GM10266 (cell line): ENCODE results near the gene KCNIP3.

Experiments used
- DNase-seq: peaks from one replicate; pipeline ENCODE4 v3.0.0; 2012; ENCODE audit errors: extremely low spot score
- TF ChIP-seq, protein P1 (sequence below): IDR thresholded peaks from 2 replicates; pipeline ENCODE4 v1.5.1; 2012; ENCODE audit warnings: mild to moderate bottlenecking, low read depth; ENCODE audit not compliant: control insufficient read depth, insufficient read depth; ENCODE audit errors: missing control alignments

The KCNIP3 gene

GRCh38 chr2:95275601-95276243 lies 21.4 kb upstream of the KCNIP3 start:
- DNase-seq, result no peak
- TF ChIP-seq, protein P1, sequence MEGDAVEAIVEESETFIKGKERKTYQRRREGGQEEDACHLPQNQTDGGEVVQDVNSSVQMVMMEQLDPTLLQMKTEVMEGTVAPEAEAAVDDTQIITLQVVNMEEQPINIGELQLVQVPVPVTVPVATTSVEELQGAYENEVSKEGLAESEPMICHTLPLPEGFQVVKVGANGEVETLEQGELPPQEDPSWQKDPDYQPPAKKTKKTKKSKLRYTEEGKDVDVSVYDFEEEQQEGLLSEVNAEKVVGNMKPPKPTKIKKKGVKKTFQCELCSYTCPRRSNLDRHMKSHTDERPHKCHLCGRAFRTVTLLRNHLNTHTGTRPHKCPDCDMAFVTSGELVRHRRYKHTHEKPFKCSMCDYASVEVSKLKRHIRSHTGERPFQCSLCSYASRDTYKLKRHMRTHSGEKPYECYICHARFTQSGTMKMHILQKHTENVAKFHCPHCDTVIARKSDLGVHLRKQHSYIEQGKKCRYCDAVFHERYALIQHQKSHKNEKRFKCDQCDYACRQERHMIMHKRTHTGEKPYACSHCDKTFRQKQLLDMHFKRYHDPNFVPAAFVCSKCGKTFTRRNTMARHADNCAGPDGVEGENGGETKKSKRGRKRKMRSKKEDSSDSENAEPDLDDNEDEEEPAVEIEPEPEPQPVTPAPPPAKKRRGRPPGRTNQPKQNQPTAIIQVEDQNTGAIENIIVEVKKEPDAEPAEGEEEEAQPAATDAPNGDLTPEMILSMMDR, result no peak

GRCh38 chr2:95276244-95276887 lies 20.8 kb upstream of the KCNIP3 start:
- DNase-seq, result no peak

DNA sequence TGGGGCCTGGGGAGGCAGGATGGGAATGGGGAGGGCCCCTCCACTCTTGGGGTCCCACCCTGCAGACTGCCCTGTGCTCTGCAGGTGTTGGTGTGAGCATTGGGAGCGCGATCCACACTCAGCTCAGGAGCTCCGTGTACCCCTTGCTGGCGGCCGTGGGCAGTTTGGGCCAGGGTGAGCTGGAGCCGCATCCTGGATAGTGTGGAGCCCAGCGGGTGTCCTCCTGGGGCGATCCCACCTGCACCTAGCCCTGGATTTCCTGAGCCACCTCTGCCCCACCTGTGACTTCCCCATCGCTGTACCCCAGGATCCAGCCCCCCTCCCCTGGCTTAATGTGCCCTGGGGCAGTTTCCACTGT lies 20.3 kb upstream of the KCNIP3 start:
- no peak for DNase-seq
- TF ChIP-seq, protein P1, result no peak

More at GRCh38 chr2:95276244-95276887, 20.8 kb upstream of the KCNIP3 start:
- TF ChIP-seq, protein P1, result no peak

DNA sequence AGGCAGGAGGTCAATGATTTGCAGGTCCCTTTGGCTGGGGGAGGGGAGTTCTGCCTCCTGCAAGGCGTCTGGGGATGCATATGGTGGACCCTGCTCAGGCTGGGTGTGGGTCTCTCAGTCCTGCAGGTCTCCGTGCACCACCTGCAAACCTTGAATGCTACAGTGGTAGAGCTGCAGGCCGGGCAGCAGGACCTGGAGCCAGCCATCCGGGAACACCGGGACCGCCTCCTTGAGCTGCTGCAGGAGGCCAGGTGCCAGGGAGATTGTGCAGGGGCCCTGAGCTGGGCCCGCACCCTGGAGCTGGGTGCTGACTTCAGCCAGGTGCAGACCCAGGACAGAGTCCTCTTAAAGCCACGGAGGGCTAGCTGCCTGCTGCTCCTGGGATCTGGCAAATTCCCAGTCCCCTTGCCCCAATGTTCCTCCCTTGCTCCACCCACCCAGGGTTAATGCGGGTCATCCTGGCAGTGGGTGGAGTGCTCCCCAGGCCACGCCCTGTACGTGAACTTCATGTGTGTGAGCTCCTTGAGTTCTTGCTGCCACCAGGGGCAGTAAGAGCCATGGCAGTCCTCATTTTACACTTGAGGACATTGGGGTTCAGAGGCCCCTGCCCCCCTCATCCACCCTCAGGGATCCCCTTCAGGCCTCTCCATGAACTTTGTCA lies 19.8 kb upstream of the KCNIP3 start:
- no peak for DNase-seq
- TF ChIP-seq, protein P1, result no peak

DNA sequence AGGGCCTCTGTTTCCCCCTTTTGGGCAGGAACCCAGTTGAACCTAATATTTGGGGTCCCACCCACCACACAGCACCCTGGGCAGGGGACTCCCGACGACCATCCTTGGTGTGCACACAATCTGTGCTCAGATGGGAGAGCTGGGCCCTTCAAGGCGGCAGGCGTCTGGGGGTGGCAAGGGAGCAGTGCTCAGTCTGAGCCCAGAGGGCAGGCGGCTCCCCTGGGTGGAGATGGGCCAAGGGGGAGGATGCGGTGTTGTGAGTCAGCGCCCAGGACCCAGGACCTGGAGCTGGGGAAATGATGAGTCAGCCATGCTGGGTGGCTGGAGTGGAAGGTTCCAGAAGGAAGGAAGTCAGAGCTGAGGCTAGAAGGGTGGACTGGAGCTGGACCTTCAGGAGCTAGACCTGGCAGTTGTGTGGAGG lies 19.1 kb upstream of the KCNIP3 start:
- no peak for DNase-seq
- TF ChIP-seq, protein P1, result no peak

GRCh38 chr2:95278637-95279225 lies 18.4 kb upstream of the KCNIP3 start:
- TF ChIP-seq, protein P1, result no peak
- no peak for DNase-seq
